PC-3 (cell line): ENCODE measurements around the gene OR6B2. TPM values are rescaled to one million over a fixed set of nuclear protein-coding genes. Genes with fewer than 3 reads are reported as not detected.

Source experiments
- ATAC-seq: fragments of 200-7000 bp; cut with Tn5 transposase; 2 replicates; pipeline ENCODE4 v1.9.1; 2020; ENCODE audit warnings: mild to moderate bottlenecking, moderate library complexity
- BruUV-seq: library from RNA; stranded (reverse); fragments of 400-500 nt; replicated peaks from 2 replicates; lab custom pipeline; 2021; lab: Mats Ljungman, UMichigan
- CTCF ChIA-PET: fragments of 300-600 bp; sonication (Branson Sonifier 250); formaldehyde crosslinking; loops from one replicate; lab custom pipeline; 2022; ENCODE audit warnings: antibody characterized with exemption; lab: Charles Lee
- POLR2A ChIA-PET: fragments of 300-600 bp; sonication (Branson Sonifier 250); formaldehyde crosslinking; loops from one replicate; lab custom pipeline; 2022; ENCODE audit warnings: antibody characterized with exemption; ENCODE audit not compliant: unreplicated experiment; lab: Charles Lee
- DNase-seq: peaks from one replicate; pipeline ENCODE4 v3.0.0-alpha.2; 2015
- H2AFZ ChIP-seq: fragments of 300-600 bp; sonication (generic); 2 replicates; pipeline ENCODE4 v1.6.0; 2016; ENCODE audit warnings: antibody characterized with exemption, low read length
- H3F3A ChIP-seq: fragments of 300-600 bp; sonication (generic); one replicate; pipeline ENCODE4 v1.6.0; 2017; ENCODE audit warnings: antibody characterized with exemption, low read length, control low read depth, mild to moderate bottlenecking; ENCODE audit not compliant: unreplicated experiment
- H3K27ac ChIP-seq: fragments of 300-600 bp; sonication (generic); 2 replicates; pipeline ENCODE4 v1.5.1; 2016; ENCODE audit warnings: mild to moderate bottlenecking, low read length
- H3K27me3 ChIP-seq: fragments of 300-600 bp; sonication (generic); 2 replicates; pipeline ENCODE4 v1.6.1; 2016; ENCODE audit warnings: low read length, mixed read lengths
- H3K36me3 ChIP-seq: fragments of 300-600 bp; sonication (generic); 2 replicates; pipeline ENCODE4 v1.6.1; 2016; ENCODE audit warnings: low read depth, mixed run types, low read length, mixed read lengths
- H3K4me1 ChIP-seq: fragments of 300-600 bp; sonication (generic); 2 replicates; pipeline ENCODE4 v1.5.1; 2016; ENCODE audit warnings: low read length; ENCODE audit not compliant: insufficient read depth
- H3K4me2 ChIP-seq: fragments of 300-600 bp; sonication (generic); 2 replicates; pipeline ENCODE4 v1.6.0; 2016; ENCODE audit warnings: low read length
- H3K4me3 ChIP-seq: fragments of 300-600 bp; sonication (generic); 2 replicates; pipeline ENCODE4 v1.5.1; 2016; ENCODE audit warnings: mild to moderate bottlenecking, low read length, mixed read lengths
- H3K79me2 ChIP-seq: fragments of 300-600 bp; sonication (generic); 2 replicates; pipeline ENCODE4 v1.6.1; 2017; ENCODE audit warnings: low read length, mixed read lengths
- H3K9ac ChIP-seq: fragments of 300-600 bp; sonication (generic); 2 replicates; pipeline ENCODE4 v1.6.0; 2016; ENCODE audit warnings: mild to moderate bottlenecking, low read length
- H3K9me2 ChIP-seq: fragments of 300-600 bp; sonication (generic); replicated peaks from 2 replicates; pipeline ENCODE4 v1.6.1; 2016; ENCODE audit warnings: mixed run types, low read length, mixed read lengths
- H3K9me3 ChIP-seq: fragments of 300-600 bp; sonication (generic); 2 replicates; pipeline ENCODE4 v1.6.1; 2016; ENCODE audit warnings: low read length, mixed read lengths
- H4K20me1 ChIP-seq: fragments of 300-600 bp; sonication (generic); 2 replicates; pipeline ENCODE4 v1.6.1; 2016; ENCODE audit warnings: low read length, mixed read lengths
- CTCF ChIP-seq: fragments of 300-600 bp; sonication (generic); conservative IDR thresholded peaks from 2 replicates; pipeline ENCODE4 v1.5.1; 2017; ENCODE audit warnings: antibody characterized with exemption, low read depth, mild to moderate bottlenecking, low read length
- EZH2 ChIP-seq: fragments of 300-600 bp; sonication (generic); IDR thresholded peaks from one replicate; pipeline ENCODE4 v1.6.1; 2017; ENCODE audit warnings: antibody characterized with exemption, mild to moderate bottlenecking, low read length; ENCODE audit not compliant: unreplicated experiment
- EZH2phosphoT487 ChIP-seq: fragments of 300-600 bp; sonication (generic); IDR thresholded peaks from 2 replicates; pipeline ENCODE4 v1.6.1; 2018; ENCODE audit warnings: mild to moderate bottlenecking, antibody characterized with exemption, low read length, borderline replicate concordance
- intact Hi-C: fragments of 100-400 bp; cut with micrococcal nuclease; formaldehyde crosslinking; loops from 2 replicates; pipeline ENCODE4 v1.9.0; 2023
- total RNA-seq: library from RNA; depleted of rRNA; stranded (reverse); fragments of >200 nt; gene quantifications from 2 replicates; pipeline ENCODE4 v1.2.3, GENCODE V29; 2014

The OR6B2 gene
- total RNA-seq, 1 experiment from 2014 or later = not detected

GRCh38 chr2:240060977-240061591, 30.9 kb upstream of the OR6B2 start:
- H3F3A ChIP-seq = no peaks in the 10 kb centered on the region
- H3K4me3 ChIP-seq = no peak overlapping the region
- H3K27me3 ChIP-seq = peaks cover 50% of the 10 kb centered on the region
- H2AFZ ChIP-seq = no peak overlapping the region
- H3K9ac ChIP-seq = no peak overlapping the region
- no peaks in the 10 kb centered on the region for H3K9me2 ChIP-seq
- no peak for TF ChIP-seq EZH2phosphoT487
- TF ChIP-seq CTCF = peak; percentile 74
- no peaks in the 10 kb centered on the region for H4K20me1 ChIP-seq
- H3K79me2 ChIP-seq = no peaks in the 10 kb centered on the region
- DNase-seq (peak; percentile 79), ATAC-seq (peak; percentile 90)
- no peaks in the 10 kb centered on the region for H3K36me3 ChIP-seq
- H3K9me3 ChIP-seq = peaks cover 9% of the 10 kb centered on the region; the same call in 1 of the 2 replicates
- intact Hi-C loops = loop anchor here (1.0 kb wide), 1 partner anchor 82 kb away; no protein-coding TSS in a partner anchor
- no peak overlapping the region for H3K4me2 ChIP-seq
- no peak overlapping the region for H3K27ac ChIP-seq
- ChIA-PET CTCF (interaction anchor here (0.6 to 1.4 kb wide), 2 partner anchors 82 to 114 kb away, joined by 3 to 15 read pairs; no protein-coding TSS in a partner anchor), POLR2A (interaction anchor here (0.6 kb wide), 1 partner anchor 8 kb away, joined by 5 read pairs; no protein-coding TSS in a partner anchor)
- BruUV-seq = no TSS peak
- no peaks in the 10 kb centered on the region for H3K4me1 ChIP-seq

- H4K20me1 ChIP-seq = no peaks in the 10 kb centered on the region
- no TSS peak for BruUV-seq
- no peak overlapping the region for H3K9ac ChIP-seq
- H3K36me3 ChIP-seq = no peaks in the 10 kb centered on the region
- H3K79me2 ChIP-seq = no peaks in the 10 kb centered on the region
- no peak overlapping the region for H2AFZ ChIP-seq
- ATAC-seq (no peak), DNase-seq (no peak)
- no peak overlapping the region for H3K4me2 ChIP-seq
- ChIA-PET POLR2A (no interaction called here), CTCF (no interaction called here)
- no peaks in the 10 kb centered on the region for H3K4me1 ChIP-seq
- no peak overlapping the region for H3K4me3 ChIP-seq
- no peaks in the 10 kb centered on the region for H3K9me3 ChIP-seq
- H3K27me3 ChIP-seq = peaks cover 73% of the 10 kb centered on the region
- no peak overlapping the region for H3K27ac ChIP-seq
- no peaks in the 10 kb centered on the region for H3F3A ChIP-seq
- intact Hi-C loops = no loop called here
- TF ChIP-seq CTCF (no peak), EZH2phosphoT487 (no peak), EZH2 (no peak)
- no peaks in the 10 kb centered on the region for H3K9me2 ChIP-seq
These were observed 26.4 kb upstream of the OR6B2 start for GRCh38 chr2:240056678-240057077.

- intact Hi-C loops = no loop called here
- CTCF ChIA-PET = no interaction called here
- no peak for ATAC-seq
- no peak overlapping the region for H3K4me3 ChIP-seq
- no peaks in the 10 kb centered on the region for H3K79me2 ChIP-seq
- no peak overlapping the region for H3K4me2 ChIP-seq
- no peaks in the 10 kb centered on the region for H3K9me3 ChIP-seq
- H4K20me1 ChIP-seq = no peaks in the 10 kb centered on the region
- H3K9ac ChIP-seq = no peak overlapping the region
- BruUV-seq = no TSS peak
- no peak for DNase-seq
- H3K36me3 ChIP-seq = no peaks in the 10 kb centered on the region
- peaks cover 86% of the 10 kb centered on the region for H3K27me3 ChIP-seq
- POLR2A ChIA-PET = no interaction called here
- no peaks in the 10 kb centered on the region for H3K9me2 ChIP-seq
- H3K4me1 ChIP-seq = no peaks in the 10 kb centered on the region
- no peak overlapping the region for H2AFZ ChIP-seq
- H3F3A ChIP-seq = no peaks in the 10 kb centered on the region
- TF ChIP-seq EZH2phosphoT487 (no peak), CTCF (no peak), EZH2 (no peak)
- H3K27ac ChIP-seq = no peak overlapping the region
These were observed 25.1 kb upstream of the OR6B2 start for GRCh38 chr2:240055177-240055917.
